Cardiac muscle cell (in vitro differentiated cells and primary cell): ENCODE data around the gene APOL6. TPM values are rescaled to one million over a fixed set of nuclear protein-coding genes. Genes with fewer than 3 reads are reported as not detected.
"Not testable (repeated sequence)": the region's sequence is repeated elsewhere in the genome, so short reads cannot be mapped to it uniquely, and the experiment has no call there.

Experiments used
- DNase-seq, 2 donors: peaks; one replicate each; pipeline versions ENCODE4 v3.0.0 to v3.0.0-alpha.2; 2010 to 2017; ENCODE audit warnings: low read depth in 1 of 2, low spot score in 1 of 2
- H3K27ac ChIP-seq: fragments of 200-600 bp; sonication (generic); 2 replicates; pipeline ENCODE4 v1.5.1; 2016
- H3K27me3 ChIP-seq: fragments of 200-600 bp; sonication (generic); 2 replicates; pipeline ENCODE4 v1.6.0; 2016; ENCODE audit warnings: control low read depth
- H3K36me3 ChIP-seq: fragments of 200-600 bp; sonication (generic); 2 replicates; pipeline ENCODE4 v1.5.1; 2016; ENCODE audit warnings: control low read depth
- H3K4me1 ChIP-seq: fragments of 200-600 bp; sonication (generic); 2 replicates; pipeline ENCODE4 v1.8.1; 2017; ENCODE audit warnings: low read depth, mild to moderate bottlenecking, mixed run types
- H3K4me3 ChIP-seq: fragments of 200-600 bp; sonication (generic); 2 replicates; pipeline ENCODE4 v1.5.1; 2016; ENCODE audit warnings: mild to moderate bottlenecking
- H3K9me3 ChIP-seq: fragments of 200-600 bp; sonication (generic); 2 replicates; pipeline ENCODE4 v1.5.1; 2017; ENCODE audit warnings: low read depth, mild to moderate bottlenecking, control low read depth
- CTCF ChIP-seq: IDR thresholded peaks from 2 replicates; pipeline ENCODE4 v1.5.1; 2012; ENCODE audit warnings: low read depth, mild to moderate bottlenecking, low read length
- polyA plus RNA-seq: library from polyadenylated mRNA; unstranded; fragments of >200 nt; fragmentation: Nextera tagmentation; extraction: Ambion mirVana; gene quantifications from 2 replicates; pipeline ENCODE4 v1.2.1, GENCODE V29; 2016
- total RNA-seq: library from RNA; depleted of rRNA; stranded (reverse); fragments of >200 nt; gene quantifications from 2 replicates; pipeline ENCODE4 v1.2.3, GENCODE V29; 2016

The APOL6 gene
- total and polyA plus RNA-seq, 2 experiments from 2014 or later = 0.07 TPM; not detected in 1

- H3K36me3 ChIP-seq = no peaks in the 10 kb centered on the region
- no peak for DNase-seq
- no peak for TF ChIP-seq CTCF
- no peaks in the 10 kb centered on the region for H3K9me3 ChIP-seq
- no peak overlapping the region for H3K27ac ChIP-seq
- no peaks in the 10 kb centered on the region for H3K4me1 ChIP-seq
- peaks cover 7% of the 10 kb centered on the region for H3K27me3 ChIP-seq
- no peak overlapping the region for H3K4me3 ChIP-seq
Measured at GRCh38 chr22:35695202-35695601, 47.0 kb downstream of the APOL6 start.

GRCh38 chr22:35697142-35697541 is 48.9 kb downstream of the APOL6 start:
- Histone ChIP-seq H3K36me3 (no peaks in the 10 kb centered on the region), H3K9me3 (no peaks in the 10 kb centered on the region), H3K4me3 (no peak overlapping the region), H3K4me1 (no peaks in the 10 kb centered on the region), H3K27ac (no peak overlapping the region), H3K27me3 (peaks cover 19% of the 10 kb centered on the region)
- no peak for TF ChIP-seq CTCF
- DNase-seq = no peak

- peaks cover 18% of the 10 kb centered on the region for H3K27me3 ChIP-seq
- not testable (repeated sequence) for DNase-seq, H3K4me1 ChIP-seq, H3K36me3 ChIP-seq, H3K9me3 ChIP-seq, H3K27ac ChIP-seq, H3K4me3 ChIP-seq
Measured at GRCh38 chr22:35699852-35700251, 51.6 kb downstream of the APOL6 start.

- peak in 1 of 2 donors; percentile 54 for DNase-seq
- H3K4me1 ChIP-seq = no peaks in the 10 kb centered on the region
- TF ChIP-seq CTCF = no peak
- H3K27ac ChIP-seq = no peak overlapping the region
- peaks cover 15% of the 10 kb centered on the region for H3K27me3 ChIP-seq
- H3K36me3 ChIP-seq = no peaks in the 10 kb centered on the region
- no peak overlapping the region for H3K4me3 ChIP-seq
- no peaks in the 10 kb centered on the region for H3K9me3 ChIP-seq
Measured at GRCh38 chr22:35703861-35704584, 55.8 kb downstream of the APOL6 start.

- H3K27ac ChIP-seq = no peak overlapping the region
- H3K36me3 ChIP-seq = no peaks in the 10 kb centered on the region
- H3K4me1 ChIP-seq = no peaks in the 10 kb centered on the region
- TF ChIP-seq CTCF = no peak
- peaks cover 15% of the 10 kb centered on the region for H3K27me3 ChIP-seq
- H3K4me3 ChIP-seq = no peak overlapping the region
- DNase-seq = peak in 1 of 2 donors; percentile 87
- no peaks in the 10 kb centered on the region for H3K9me3 ChIP-seq
Measured at GRCh38 chr22:35705141-35705540, 56.9 kb downstream of the APOL6 start.

GRCh38 chr22:35708453-35708852 is 60.2 kb downstream of the APOL6 start:
- Histone ChIP-seq H3K36me3 (no peaks in the 10 kb centered on the region), H3K9me3 (no peaks in the 10 kb centered on the region), H3K4me1 (no peaks in the 10 kb centered on the region), H3K27ac (no peak overlapping the region), H3K4me3 (no peak overlapping the region), H3K27me3 (no peaks in the 10 kb centered on the region)
- TF ChIP-seq CTCF = no peak
- peak in 1 of 2 donors; percentile 53 for DNase-seq
